GM12892 (cell line): Measurements from ENCODE around the gene QRICH2.
"Not testable (repeated sequence)": the region's sequence is repeated elsewhere in the genome, so short reads cannot be mapped to it uniquely, and the experiment has no call there.

Source experiments
- DNase-seq: peaks from one replicate; pipeline ENCODE4 v3.0.0; 2011; ENCODE audit not compliant: insufficient read length
- FAIRE-seq: peaks from 2 replicates; lab custom pipeline; 2011; peaks lifted over from hg19 to GRCh38; lab: Jason Lieb, UNC
- POLR2A ChIP-seq: IDR thresholded peaks from 2 replicates; pipeline ENCODE4 v1.6.1; 2011; ENCODE audit warnings: low read depth, low read length, control low read depth
- POLR2AphosphoS5 ChIP-seq: IDR thresholded peaks from 2 replicates; pipeline ENCODE4 v1.6.1; 2011; ENCODE audit warnings: low read depth, low read length, control low read depth
- TAF1 ChIP-seq: IDR thresholded peaks from 2 replicates; pipeline ENCODE4 v1.6.1; 2011; ENCODE audit warnings: low read depth, mild to moderate bottlenecking, control low read depth, low read length, borderline replicate concordance

QRICH2 gene

DNA sequence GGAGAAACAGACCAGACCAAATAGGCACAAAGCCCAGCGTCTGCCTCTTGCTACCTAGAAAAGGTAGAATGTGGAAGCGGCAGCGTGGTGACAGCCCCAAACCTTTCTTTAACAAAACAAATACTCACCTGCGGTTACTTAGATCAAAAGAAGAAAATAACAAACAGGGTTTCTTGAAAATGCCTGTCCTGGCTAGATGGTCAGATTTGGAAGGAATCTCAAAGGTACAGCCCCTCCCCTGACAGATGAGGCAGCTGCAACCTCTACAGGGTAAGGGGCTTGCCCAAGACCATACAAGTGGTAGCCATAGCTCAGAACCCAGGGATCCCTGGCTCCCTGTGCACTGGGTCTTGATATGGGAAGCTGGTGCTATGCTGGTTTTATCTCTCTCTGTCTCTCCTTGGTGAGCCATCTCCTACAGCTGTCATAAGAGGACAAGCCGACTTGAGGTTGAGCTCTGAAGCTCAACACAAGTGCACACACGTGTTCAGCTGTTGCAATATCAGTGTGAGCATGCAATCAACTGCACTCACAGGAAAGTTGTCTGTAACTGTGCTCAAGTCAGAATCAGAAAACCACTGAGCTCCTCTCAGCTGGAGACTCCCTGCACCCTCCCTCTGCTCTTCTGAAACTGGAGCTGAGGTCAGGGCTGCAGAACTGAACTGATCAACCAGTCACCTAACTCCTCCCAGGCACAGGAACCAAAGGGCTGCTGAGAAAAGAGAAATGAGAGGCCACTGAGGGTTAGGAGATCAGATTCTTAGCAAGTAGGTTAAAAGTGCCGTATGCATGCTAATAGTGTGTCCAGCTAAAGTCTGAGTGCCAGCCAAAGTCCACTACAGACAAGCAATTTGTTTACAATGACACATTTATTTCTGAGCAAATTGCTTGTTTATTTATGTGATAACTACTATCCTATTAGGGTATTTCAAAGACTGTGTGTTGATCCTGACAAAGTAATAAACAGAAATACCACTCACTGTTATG is 61.7 kb downstream of the QRICH2 start:
- FAIRE-seq (peak; percentile 95), DNase-seq (peak; percentile 79)
- TF ChIP-seq POLR2A = peak; percentile 69
- TF ChIP-seq POLR2AphosphoS5 = peak; percentile 78
- no peak for TF ChIP-seq TAF1

GRCh38 chr17:76244721-76245120 is 63.4 kb downstream of the QRICH2 start:
- DNase-seq, FAIRE-seq: not testable (repeated sequence)

GRCh38 chr17:76243826-76244679 is 64.0 kb downstream of the QRICH2 start:
- FAIRE-seq (no peak), DNase-seq (no peak)
- no peak for TF ChIP-seq TAF1
- no peak for TF ChIP-seq POLR2A
- TF ChIP-seq POLR2AphosphoS5 = no peak

GRCh38 chr17:76241691-76242255 is 66.3 kb downstream of the QRICH2 start:
- TF ChIP-seq POLR2AphosphoS5 (no peak), TAF1 (no peak), POLR2A (no peak)
- FAIRE-seq = no peak
- no peak for DNase-seq

- DNase-seq (no peak), FAIRE-seq (no peak)
- no peak for TF ChIP-seq POLR2AphosphoS5
- TF ChIP-seq TAF1 = no peak
- no peak for TF ChIP-seq POLR2A
Observed at GRCh38 chr17:76241204-76241538, 66.9 kb downstream of the QRICH2 start.

DNA sequence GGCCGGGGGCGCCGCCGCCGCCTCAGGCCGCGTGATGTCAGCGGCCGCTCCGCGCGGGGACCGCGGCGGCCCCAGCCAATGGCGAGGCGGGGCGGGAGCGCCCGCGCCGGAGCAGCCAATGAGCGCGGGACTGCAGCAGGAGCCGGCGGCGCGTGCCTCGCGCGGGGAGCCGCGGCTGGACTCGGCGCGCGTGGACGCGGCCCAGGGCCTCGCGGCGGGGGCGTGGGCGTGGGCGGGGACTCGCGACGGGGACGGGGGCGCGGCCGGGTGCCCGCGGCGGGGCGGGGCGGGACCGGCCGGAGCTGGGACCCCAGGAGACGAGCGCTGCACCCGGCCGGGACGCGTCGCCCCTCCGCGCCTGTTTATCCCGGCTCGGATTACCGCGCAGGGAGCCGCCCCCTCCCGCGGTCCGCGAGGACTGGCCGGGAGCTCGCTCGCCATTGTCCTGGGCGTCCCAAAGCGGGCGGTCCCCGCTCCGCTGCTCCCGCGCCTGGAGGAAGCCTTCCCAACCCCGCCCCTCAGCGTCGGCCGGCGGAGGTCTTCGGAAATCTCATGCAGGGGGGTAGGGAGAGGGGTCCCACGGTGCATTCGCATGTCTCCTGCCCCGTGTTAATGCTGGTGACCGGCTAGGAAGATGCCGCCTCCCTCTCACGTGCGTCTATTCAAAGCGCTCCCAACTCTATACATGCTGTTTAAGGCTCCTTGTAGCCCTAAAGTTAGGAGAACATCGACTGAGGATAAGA is 67.4 kb downstream of the QRICH2 start, which contains the start of gene RNF157:
Gene RNF157, minus strand, starts transcription at position 33 of the 743 bp plus-strand sequence. CDS start 253 bp downstream, outside the sequence.
- peak; percentile 74 for DNase-seq
- FAIRE-seq = peak; percentile 91
- no peak for TF ChIP-seq POLR2AphosphoS5
- no peak for TF ChIP-seq TAF1
- TF ChIP-seq POLR2A = no peak

- FAIRE-seq = no peak
- no peak for DNase-seq
- TF ChIP-seq POLR2A (no peak), TAF1 (no peak), POLR2AphosphoS5 (no peak)
Observed at GRCh38 chr17:76239538-76240274, 68.4 kb downstream of the QRICH2 start.

DNA sequence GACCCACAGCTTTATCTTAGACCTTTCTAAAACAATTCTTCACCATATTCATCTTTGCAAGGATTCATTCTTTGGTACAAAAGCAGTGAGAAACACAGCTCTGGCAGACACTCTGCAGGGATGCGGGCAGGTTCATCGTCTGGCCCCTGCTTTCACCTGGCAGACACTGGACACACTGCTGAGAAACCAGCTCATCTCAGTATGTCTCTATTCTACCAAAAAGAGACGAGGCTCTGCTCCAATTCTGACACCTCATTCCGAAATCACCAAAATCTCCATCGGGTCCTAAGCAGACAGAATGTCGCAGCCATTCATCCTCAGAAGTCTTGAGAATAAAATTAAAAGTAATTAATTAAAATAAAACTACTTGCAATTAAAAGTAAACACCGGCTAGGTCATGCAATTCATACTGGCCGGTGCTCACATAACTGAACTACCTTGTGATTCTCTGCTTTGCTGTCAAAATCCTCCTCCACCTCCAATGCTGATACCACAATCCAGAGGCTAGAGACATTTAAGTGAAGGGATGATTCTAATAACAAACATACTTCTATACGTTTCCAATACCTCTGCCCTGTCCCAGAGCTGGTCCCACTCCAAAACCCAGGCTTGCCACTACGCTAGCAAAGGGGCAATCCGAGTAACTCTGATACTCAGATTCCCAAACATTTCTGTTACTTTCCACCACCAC is 69.1 kb downstream of the QRICH2 start:
- DNase-seq = no peak
- TF ChIP-seq POLR2A (no peak), POLR2AphosphoS5 (no peak), TAF1 (no peak)
- peak; percentile 21 for FAIRE-seq

- TF ChIP-seq POLR2A (no peak), POLR2AphosphoS5 (no peak), TAF1 (no peak)
- DNase-seq (no peak), FAIRE-seq (no peak)
Observed at GRCh38 chr17:76237859-76238313, 70.2 kb downstream of the QRICH2 start.

GRCh38 chr17:76236603-76237002 is 71.5 kb downstream of the QRICH2 start:
- DNase-seq = no peak
- TF ChIP-seq POLR2A (no peak), POLR2AphosphoS5 (no peak), TAF1 (no peak)
- no peak for FAIRE-seq
